Occipital lobe (tissue), 2 donors: ENCODE measurements around the gene RBFOX1. TPM values are rescaled to one million over a fixed set of nuclear protein-coding genes. Genes with fewer than 3 reads are reported as not detected.

Experiments used
- DNase-seq: peaks from one replicate; lab custom pipeline; 2025; lab: John Stamatoyannopoulos, UW
- total RNA-seq: library from RNA; depleted of rRNA; stranded (reverse); fragments of >200 nt; gene quantifications from one replicate; pipeline ENCODE4 v1.2.3, GENCODE V29; 2014

The RBFOX1 gene
- total RNA-seq, result 78.0 TPM

DNA sequence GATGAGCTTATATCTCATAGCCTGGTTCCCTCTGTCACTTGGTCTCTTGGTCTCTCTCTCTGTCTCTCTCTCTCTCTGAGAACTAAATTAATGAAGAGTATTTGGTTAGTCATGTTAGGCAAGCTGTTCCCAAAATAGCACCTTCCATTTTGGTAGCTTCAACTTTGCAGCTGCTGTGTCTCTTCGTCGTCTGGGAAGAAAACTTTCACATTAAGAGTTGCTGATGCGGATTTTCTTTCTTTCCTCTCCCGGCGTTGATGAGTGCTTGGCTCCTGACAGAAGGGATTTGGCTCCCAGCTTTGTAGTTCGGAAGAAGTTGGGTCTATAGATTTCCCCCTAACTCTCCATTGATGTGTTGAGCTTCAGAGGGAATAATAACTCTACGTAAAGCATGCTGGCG, at the start of gene RBFOX1:
TSS of gene RBFOX1 (plus strand) at position 235 of the 400 bp plus-strand sequence.
- DNase-seq, result no peak

DNA sequence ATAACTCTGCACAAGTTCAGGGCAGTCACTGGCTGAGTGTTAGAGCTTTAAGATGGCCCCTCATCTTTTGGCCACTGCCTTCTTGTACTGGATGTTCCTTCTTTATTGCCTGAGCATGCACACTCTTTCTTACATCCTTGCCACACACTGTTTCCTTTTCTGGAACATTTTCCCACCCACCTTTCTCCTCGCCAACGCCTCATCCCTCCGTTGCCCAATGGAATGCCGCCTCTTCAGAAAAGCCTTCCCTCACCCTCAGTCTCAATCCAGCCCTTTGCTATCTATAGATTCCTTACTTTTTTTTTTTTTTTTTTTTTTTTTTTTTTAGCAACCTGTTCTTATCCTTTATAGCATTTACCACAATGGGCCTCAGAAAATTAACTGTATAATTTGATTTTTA, 47.9 kb upstream of the RBFOX1 start:
- DNase-seq, result peak; percentile 16

- DNase-seq, result no peak
These were observed 47.1 kb upstream of the RBFOX1 start for GRCh38 chr16:7285520-7285919.

GRCh38 chr16:7289299-7289698, 43.3 kb upstream of the RBFOX1 start:
- DNase-seq, result no peak

GRCh38 chr16:7290682-7291081, 42.0 kb upstream of the RBFOX1 start:
- no peak for DNase-seq

- DNase-seq, result no peak
These were observed 38.6 kb upstream of the RBFOX1 start for GRCh38 chr16:7294020-7294419.

GRCh38 chr16:7303052-7303610, 29.5 kb upstream of the RBFOX1 start:
- no peak for DNase-seq

- DNase-seq, result no peak
These were observed 28.9 kb upstream of the RBFOX1 start for GRCh38 chr16:7303660-7304200.

GRCh38 chr16:7304279-7304678, 28.4 kb upstream of the RBFOX1 start:
- no peak for DNase-seq

GRCh38 chr16:7304958-7305357, 27.7 kb upstream of the RBFOX1 start:
- no peak for DNase-seq

- no peak for DNase-seq
These were observed 19.5 kb upstream of the RBFOX1 start for GRCh38 chr16:7313170-7313569.

- no peak for DNase-seq
These were observed 18.5 kb upstream of the RBFOX1 start for GRCh38 chr16:7314163-7314562.

- no peak for DNase-seq
These were observed 16.8 kb upstream of the RBFOX1 start for GRCh38 chr16:7315813-7316212.

- DNase-seq, result no peak
These were observed 16.3 kb upstream of the RBFOX1 start for GRCh38 chr16:7316281-7316888.

DNA sequence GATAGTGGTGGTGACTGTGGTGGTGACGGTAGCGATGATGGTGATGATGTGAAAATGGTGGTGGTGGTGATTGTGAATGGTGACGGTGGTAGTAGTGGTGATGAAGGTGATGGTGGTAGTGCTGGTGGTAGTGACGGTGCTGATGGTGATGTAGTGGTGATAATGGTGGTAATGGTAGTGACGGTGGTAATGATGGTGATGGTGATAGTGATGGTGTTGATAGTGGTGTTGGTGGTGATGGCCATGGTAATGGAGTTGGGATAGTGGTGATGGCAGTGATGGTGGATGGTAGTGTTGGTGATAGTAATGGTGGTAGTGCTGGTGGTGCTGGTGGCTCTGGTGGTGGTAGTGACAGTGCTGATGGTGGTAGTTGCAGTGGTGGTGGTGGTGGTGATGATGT, 14.7 kb upstream of the RBFOX1 start:
- DNase-seq, result no peak

DNA sequence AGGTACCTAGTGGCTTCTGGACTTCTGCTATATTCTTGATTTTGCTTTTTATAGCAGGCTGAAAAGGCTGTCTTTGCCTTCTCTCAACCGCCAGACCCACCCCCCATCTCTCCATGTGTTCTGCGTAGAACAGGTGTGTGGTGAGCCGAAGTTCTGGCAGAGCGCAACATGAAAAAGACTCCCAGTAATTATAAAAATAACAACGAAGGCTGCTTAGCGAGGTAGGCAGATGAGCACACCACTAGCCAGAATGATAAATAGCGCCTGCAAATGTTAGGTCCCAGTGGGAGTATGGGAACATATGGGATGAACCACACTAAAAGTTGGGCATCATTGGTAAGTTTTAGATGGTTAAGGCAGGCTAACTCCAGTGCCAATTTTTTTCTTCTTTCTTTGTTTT, 14.0 kb upstream of the RBFOX1 start:
- no peak for DNase-seq

DNA sequence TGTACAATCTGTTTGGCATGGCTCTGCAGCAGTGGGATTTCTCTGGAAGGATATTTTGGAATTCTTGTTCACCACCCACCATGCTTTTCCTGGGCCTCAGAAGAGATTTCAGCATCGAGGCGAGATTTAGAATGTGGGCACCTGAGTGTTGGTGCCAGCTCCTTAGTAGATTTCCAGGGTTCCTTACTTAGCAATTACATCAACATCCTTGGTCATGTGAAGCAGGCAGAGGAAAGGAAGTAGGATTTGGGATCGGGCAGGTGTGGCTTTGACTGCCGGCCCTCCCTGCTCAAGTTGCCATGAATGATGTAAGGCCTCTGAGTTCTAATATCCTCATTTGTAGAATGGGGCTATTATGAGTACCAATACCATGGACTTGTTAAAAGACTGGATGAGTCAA, 13.1 kb upstream of the RBFOX1 start:
- DNase-seq, result no peak

- DNase-seq, result no peak
These were observed 11.0 kb upstream of the RBFOX1 start for GRCh38 chr16:7321661-7322060.

GRCh38 chr16:7324321-7324720, 8.3 kb upstream of the RBFOX1 start:
- no peak for DNase-seq

DNA sequence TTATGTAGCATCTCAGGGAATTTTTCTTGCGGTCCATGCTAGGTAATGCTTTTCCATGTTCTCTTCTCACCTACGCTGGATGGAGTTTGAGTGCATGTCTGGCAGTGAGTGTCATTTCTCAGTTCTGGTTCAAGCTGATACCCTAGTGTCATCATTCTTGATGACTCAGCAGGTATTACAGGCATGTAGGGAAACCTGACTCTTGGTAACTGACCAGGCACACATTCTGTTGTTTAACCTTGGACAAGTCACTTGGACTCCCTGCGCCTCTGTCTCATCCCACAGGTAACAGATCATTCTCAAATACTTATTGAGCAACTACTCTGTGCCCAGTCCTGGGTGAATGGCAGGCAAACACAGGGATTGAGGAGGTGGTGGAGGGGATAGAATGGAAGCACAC, 6.8 kb upstream of the RBFOX1 start:
- no peak for DNase-seq

GRCh38 chr16:7330709-7331108, 1.9 kb upstream of the RBFOX1 start:
- DNase-seq, result no peak

DNA sequence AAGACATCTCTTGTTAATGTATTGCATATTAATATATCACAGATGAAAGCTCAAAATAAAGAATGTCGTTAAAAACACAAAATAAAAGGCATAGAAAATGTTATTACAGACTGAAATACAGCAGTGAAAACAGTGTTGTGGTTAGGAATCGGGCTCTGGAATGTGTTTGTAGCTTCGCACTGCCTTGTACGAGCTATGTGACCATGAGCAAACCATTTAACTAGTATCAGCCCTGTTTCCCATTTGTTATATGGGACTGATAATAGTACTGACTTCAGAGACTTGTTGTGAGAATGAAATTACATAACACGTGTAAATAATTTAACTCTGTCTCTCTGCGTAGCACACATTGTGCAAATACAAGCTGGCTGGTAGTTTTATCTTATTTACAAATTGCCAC, 648 bp upstream of the RBFOX1 start:
- DNase-seq, result no peak

DNA sequence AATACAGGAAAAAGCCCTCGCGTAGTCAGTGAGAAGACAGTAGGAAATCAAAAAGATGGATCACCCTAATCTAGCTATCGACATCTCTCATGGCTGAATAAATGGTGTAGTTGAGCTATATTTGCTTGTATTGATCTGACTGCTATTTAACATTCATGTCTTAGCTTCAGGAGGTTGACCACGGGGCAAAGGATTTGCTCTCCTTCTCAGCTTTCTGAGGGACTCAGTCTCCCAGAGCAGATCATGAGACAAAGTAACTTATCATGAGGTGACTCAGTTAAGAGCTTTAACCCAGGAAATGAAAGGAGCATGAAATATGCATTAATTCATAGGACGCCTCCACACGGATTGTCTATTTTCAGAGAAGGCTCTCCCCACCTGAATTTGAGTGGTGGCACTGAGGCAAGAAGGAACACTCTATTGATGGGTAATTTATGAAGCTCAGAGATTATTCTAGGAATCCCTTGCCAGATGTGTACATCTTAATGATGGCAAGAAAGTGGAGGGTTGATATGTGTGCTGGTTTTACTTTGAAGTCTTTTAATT, 608 bp downstream of the RBFOX1 start:
- DNase-seq, result no peak
